Measurements from ENCODE around the gene SLC9B2. TPM values are rescaled to one million over a fixed set of nuclear protein-coding genes. Genes with fewer than 3 reads are reported as not detected.

Gene SLC9B2
- total RNA-seq: 19.8 and 22.7 TPM in 2 replicates

- no peak for DNase-seq (ENCODE audit: low read depth, low spot score)
These were observed at the start of gene SLC9B2 for GRCh38 chr4:103076747-103077347. SLC9B2 (minus strand) TSS chr4:103076761; CDS start chr4:103067550, 9,211 bp downstream.

- no peak for DNase-seq (ENCODE audit: low read depth, low spot score)
These were observed 49.6 kb upstream of the SLC9B2 start for GRCh38 chr4:103126126-103126525.

GRCh38 chr4:103123114-103123513 lies 46.6 kb upstream of the SLC9B2 start:
- no peak for DNase-seq (ENCODE audit: low read depth, low spot score)

- DNase-seq (ENCODE audit: low read depth, low spot score): no peak
These were observed 41.6 kb upstream of the SLC9B2 start for GRCh38 chr4:103118166-103118565.

- DNase-seq (ENCODE audit: low read depth, low spot score): no peak
These were observed 35.0 kb upstream of the SLC9B2 start for GRCh38 chr4:103111598-103111997.

GRCh38 chr4:103108542-103108941 lies 32.0 kb upstream of the SLC9B2 start:
- no peak for DNase-seq (ENCODE audit: low read depth, low spot score)

GRCh38 chr4:103105558-103106356 lies 29.2 kb upstream of the SLC9B2 start:
- DNase-seq (ENCODE audit: low read depth, low spot score): no peak

GRCh38 chr4:103104886-103105285 lies 28.3 kb upstream of the SLC9B2 start:
- no peak for DNase-seq (ENCODE audit: low read depth, low spot score)

GRCh38 chr4:103100691-103101090 lies 24.1 kb upstream of the SLC9B2 start:
- no peak for DNase-seq (ENCODE audit: low read depth, low spot score)

- DNase-seq (ENCODE audit: low read depth, low spot score): peak; percentile 83
These were observed 23.3 kb upstream of the SLC9B2 start, which contains the start of gene BDH2 for GRCh38 chr4:103099691-103100392. BDH2 (minus strand) TSS chr4:103099834; CDS start chr4:103096254, 3,580 bp downstream.

- no peak for DNase-seq (ENCODE audit: low read depth, low spot score)
These were observed 22.3 kb upstream of the SLC9B2 start for GRCh38 chr4:103098756-103099440.

- DNase-seq (ENCODE audit: low read depth, low spot score): no peak
These were observed 21.8 kb upstream of the SLC9B2 start for GRCh38 chr4:103098341-103098740.

GRCh38 chr4:103097112-103097511 lies 20.6 kb upstream of the SLC9B2 start:
- no peak for DNase-seq (ENCODE audit: low read depth, low spot score)

- no peak for DNase-seq (ENCODE audit: low read depth, low spot score)
These were observed 18.5 kb upstream of the SLC9B2 start for GRCh38 chr4:103095080-103095479.

- DNase-seq (ENCODE audit: low read depth, low spot score): no peak
These were observed 15.7 kb upstream of the SLC9B2 start for GRCh38 chr4:103092245-103092644.

- DNase-seq (ENCODE audit: low read depth, low spot score): no peak
These were observed 15.2 kb upstream of the SLC9B2 start for GRCh38 chr4:103091601-103092223.

GRCh38 chr4:103089481-103089880 lies 12.9 kb upstream of the SLC9B2 start:
- DNase-seq (ENCODE audit: low read depth, low spot score): no peak

- no peak for DNase-seq (ENCODE audit: low read depth, low spot score)
These were observed 10.0 kb upstream of the SLC9B2 start for GRCh38 chr4:103086551-103086950.

GRCh38 chr4:103085555-103086196 lies 9.1 kb upstream of the SLC9B2 start:
- DNase-seq (ENCODE audit: low read depth, low spot score): no peak

GRCh38 chr4:103079621-103080020 lies 3.1 kb upstream of the SLC9B2 start:
- no peak for DNase-seq (ENCODE audit: low read depth, low spot score)

Data from pulmonary artery endothelial cell (primary cell).